Activated T-cell treated with anti-CD3 and anti-CD28 coated beads, Interleukin-2, amount 50 U/mL, for 1 hour (primary cell): ENCODE results near the gene CCDC186.

Source experiments
- DNase-seq: peaks from one replicate; pipeline ENCODE4 v3.0.0-alpha.2; 2020

Gene CCDC186

DNA sequence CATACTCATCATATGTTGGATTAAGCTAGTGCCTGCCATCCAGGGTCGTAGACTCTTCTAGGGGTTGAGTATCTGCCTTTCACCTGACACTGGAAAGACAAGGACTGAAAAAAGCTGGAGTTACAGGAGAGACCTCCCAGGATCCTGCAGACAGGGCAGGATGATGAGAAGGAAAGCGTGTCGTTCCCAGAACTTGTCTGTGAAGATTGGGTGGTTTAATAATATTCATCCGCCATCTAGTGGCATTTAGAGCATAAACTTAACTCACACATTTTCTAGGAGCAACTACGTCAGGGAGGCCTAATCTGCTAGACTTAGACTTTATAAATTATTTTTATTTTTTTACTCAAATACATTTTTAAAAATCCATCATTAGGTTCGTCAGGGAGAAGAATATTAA, 70.7 kb downstream of the CCDC186 start:
- DNase-seq = no peak

DNA sequence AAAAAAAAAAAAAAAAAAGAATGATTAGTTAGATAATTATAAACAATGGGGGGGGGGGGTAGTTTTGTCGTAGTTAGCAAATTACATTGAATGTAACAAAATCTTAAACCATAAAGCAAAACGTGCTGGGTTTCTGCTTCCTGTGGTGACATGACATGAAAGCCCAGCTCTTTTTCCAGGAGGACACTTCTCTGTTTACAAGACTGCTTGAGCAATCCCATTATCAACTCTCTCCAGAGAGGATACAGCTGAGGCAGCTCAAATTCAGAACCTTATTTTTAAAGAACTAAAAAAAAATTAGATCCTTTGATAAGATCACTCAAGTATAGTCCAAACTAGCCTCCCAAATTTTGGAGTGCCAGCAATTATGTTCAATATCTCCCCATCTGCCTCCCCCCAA, 71.7 kb downstream of the CCDC186 start:
- DNase-seq = no peak

DNA sequence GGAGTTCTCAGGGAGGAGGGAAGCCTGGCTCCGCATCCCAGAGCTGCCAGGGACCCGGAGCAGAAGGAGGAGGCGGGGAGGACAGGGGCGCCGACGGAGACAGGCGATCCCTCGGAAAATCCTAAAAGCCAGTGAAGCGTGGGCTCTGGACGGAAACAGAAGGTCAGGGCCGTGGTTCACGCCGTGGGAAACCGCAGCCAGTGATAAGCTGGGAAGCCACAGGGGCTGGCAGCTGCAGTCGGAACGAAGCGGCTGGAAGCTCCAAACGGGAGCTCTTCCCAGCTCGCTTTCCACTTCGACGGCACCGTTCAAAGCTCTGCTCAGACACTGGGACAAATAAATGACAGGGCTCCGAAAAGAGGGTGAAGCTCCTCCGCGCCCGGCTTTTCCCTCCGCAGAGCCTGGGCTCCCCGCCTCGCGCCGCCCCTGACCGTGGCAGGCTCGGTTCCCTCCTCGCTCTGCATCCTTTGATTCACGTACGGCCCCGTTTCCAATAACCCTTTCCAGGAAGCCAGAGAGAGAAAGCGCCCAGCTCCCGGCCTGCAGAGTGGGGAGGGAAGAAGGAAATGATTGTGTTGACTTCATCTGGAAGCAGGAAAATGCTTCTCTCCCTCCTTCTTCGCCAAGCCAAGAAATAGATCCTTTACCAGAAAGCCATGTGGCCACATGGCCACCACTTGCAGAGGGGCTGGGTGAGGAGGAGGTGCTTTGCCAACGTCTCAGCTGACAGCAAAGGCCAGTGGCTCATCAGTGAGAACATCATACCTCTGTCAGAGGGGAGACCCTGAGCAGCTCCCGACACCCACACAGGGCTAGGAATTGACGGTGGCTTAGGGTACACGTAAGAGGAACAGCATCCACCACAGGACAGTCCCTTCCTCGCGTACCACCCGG, 72.9 kb downstream of the CCDC186 start:
- DNase-seq = no peak

DNA sequence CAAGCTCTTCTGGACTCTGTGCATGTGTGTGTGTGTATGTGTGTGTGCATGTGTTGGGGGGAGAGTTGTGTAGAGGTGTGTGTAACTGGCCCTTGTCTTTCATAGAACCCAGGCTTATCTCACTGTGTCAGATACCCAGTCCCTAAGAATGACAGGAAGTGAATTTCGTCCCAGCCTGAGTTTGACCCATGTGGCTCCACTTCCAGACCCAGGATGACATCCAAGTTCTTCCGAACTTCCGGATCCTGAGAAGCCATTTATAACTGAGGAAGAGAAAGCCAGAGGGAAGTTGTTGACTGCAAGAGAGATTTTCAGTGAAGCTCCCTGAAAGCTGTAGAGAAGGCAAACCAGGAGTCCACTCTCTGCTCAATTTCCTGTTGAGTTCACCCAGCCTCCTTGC, 77.1 kb downstream of the CCDC186 start:
- DNase-seq = no peak

DNA sequence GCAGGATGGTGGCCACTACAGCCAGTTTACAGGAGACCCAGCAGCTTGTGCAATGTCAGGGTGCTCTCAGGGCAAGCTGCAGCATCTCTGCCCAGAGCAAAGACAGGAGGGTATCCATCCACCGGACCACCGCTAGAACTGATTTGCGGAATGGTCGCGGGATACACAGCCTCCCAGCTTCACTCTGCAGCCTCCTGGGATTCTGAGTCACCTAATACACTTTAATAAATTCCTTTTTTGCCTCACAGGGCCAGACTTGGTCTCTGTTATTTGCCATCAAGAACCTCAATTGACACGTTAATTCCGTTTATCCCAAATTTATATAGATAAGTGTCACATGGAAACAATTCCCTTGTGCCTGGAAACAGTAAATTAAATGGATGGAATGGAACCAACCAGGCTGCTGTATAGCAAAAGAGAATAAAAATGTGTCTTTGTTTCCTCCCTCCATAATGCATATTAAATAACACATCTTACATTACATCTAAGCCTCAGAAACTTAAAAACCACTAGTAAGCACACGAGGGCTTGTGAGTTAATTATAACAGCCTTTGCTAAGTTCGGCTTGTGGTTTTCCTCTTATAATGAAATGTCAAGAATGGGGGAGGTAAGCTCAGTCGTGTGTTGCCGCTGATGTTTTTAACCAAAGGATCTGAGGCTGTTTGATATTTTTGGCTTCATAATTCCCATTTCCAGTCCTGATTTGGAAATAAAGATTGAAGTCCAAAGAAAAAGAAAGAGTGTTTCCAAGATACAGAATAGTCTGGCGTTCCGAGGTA, 78.3 kb downstream of the CCDC186 start:
- DNase-seq = no peak

DNA sequence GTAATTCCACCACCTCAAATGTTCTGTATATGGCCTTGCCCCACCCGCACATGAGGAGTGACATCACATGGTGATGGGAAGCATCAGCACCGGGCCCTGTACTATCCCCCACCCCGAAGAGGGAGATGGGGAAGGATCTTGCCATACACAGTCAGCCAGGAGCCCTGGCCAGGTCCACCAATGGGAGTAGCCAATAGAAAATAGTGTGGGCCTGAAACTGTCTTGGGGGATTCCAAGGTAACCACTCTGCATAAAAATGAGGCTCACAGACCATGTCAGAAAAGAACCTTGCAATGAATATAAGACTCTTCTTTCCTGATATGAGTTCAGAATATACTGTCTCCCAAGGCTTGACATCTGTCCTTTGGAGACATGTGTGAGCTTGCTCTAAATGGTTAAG, 79.2 kb downstream of the CCDC186 start:
- no peak for DNase-seq

DNA sequence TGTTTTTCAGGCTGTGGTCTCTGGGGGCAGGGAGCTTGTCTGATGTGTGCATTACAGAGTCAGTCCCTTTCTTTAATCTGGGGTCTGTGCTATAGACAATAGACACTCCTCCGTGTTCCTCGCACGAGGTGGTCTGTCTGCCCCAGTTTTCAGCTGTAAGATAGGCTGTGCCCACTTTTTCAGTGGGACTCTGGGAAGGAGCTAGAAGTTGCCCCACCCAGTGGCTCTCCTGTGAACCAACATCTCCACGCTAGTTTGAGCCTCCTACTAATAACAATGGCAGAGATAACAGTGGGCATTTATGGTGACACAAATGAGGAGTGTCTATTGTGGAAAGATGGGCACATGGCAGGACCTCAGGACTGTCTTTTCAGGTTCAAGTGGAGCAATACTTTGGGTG, 86.3 kb downstream of the CCDC186 start:
- DNase-seq = no peak

DNA sequence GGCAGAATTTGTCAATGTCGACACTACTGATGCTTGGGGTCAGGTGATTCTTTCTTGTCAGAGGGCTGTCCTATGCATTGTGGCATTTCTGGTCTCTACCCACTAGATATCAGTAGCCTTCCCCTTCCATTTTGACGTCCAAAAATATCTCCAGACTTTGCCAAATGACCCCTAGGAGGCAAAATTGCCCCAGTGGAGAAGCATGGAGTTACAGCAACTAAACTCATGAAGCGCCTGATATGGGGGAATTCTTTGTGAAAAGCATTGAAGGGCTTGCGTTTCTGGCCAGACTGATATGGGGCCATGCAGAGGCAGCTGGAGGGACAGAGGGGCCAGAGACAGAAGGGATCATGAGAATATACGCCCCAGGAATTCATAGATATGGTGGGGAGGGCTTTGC, 86.7 kb downstream of the CCDC186 start:
- no peak for DNase-seq

DNA sequence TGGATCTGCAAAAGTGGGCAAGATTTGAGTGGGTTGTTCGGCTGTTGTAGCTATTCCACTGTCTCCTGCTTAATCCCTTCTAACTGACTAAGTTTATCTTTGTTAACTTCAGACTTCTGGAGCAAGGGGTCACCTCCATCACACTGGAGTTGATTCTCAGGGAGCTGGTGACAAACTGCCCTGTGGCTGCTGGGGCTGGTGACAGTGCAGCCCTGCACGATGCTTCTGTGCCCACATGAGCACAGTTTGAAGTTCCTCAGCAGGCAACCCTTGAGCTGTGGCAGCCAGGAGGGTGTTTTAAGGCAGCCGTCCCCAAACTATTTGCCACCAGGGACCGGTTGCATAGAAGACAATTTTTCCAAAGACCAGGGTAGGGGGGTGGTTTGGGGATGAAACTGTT, 89.8 kb downstream of the CCDC186 start:
- no peak for DNase-seq

DNA sequence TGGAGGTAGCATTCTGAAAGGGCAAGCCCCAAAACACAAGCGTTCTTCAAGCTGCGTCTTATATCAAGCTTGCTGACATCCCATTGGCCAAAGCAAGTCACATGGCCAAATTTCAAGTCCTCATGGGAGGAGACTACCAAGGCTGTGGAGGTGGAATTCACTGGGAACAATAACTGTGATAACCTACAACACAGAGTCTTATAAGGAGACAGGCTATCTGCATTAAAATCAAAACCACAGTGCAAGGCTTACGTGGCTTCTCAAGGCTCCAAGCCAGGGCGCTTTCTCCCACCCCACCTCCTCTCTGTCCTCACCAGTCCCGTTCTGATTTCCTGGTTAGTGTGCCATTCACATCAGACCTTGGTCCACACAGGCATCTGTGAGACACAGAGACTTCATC, 91.0 kb downstream of the CCDC186 start:
- DNase-seq = no peak

DNA sequence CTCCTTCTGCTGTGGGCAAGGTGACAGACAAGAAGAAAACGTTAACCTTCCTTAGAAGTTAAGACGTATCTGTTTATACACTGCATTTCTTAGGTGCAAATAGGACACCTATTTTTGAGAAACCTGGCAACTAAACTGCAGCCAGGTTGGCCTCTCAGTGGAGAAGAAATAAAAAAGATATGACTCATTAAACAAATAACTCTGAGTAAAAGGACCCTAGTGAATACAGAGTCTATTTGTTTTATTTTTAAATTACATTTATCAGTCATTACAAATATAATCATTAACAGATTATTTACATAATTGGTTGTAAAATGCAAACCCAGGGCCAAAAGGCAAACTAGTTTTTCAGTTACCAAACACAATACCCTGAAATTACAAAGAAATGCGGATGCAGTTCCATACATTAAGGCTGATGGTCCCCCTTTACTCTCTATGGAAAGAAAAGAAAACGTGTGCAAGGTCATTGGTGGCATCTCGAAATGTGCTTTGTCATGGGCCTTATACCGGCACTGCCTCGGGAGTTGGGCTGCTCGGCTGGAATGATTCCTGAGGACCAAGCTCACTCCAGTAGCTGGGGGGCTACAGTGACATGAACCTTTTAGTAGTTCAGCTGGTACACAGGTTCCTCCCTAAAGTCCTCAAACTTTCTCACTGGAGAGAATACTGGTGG, 92.0 kb downstream of the CCDC186 start:
- no peak for DNase-seq

DNA sequence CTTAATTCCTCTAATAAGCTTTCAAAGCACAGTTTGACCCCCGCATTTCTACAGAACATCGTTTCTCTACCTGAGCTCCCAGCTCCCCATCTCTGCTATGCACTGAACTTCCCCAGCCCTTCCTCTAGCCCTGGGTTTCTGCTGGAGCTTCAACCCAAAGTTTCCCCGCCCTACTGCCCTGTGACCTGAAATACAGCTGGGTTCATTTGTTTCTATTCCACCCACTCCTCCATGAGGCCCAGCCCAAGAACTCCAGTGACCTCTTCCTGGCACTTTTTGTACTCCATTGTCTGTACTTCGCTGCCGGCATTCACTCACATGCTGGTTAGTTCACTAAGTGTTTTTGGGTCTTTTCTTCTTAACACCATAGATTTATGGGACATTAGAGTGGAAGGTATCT, 94.6 kb downstream of the CCDC186 start:
- no peak for DNase-seq

DNA sequence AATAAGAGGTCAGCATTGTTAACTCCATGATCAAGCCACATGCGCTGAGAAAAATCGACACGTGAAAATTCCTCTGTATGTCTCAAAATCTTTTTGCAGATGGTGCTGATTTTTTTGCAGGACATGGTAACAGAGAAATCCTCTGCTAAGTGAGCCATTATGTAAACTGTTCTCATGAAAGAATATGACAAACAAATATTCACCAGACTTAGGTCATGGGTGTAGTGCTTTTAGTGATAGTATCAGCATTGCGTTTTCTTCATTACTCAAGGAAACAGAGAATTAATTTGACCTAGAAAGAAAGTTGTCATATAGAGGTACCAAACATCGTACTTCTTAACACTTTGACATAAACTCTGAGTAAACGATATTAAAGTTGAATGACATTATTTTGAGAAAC, 95.7 kb downstream of the CCDC186 start:
- DNase-seq = no peak

DNA sequence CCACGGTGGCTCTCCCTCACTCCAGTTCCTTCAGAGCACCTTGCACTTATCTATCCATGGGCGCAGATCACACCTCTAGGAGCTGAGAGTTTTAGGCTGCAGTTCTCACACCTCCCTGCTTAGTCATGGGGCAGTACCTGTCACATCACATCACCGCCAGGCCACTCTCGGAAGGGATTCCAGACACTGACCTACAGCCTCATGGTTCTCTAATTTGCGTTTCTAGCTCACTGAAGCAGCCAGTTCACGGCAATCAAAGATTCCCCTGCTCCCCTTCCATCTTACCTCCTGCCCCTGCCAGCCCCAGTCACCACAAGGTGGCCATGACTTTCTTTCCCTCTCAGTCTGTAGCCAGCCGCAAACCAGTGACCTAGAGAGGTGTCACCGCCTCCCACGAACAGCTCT, 96.2 kb downstream of the CCDC186 start:
- no peak for DNase-seq

DNA sequence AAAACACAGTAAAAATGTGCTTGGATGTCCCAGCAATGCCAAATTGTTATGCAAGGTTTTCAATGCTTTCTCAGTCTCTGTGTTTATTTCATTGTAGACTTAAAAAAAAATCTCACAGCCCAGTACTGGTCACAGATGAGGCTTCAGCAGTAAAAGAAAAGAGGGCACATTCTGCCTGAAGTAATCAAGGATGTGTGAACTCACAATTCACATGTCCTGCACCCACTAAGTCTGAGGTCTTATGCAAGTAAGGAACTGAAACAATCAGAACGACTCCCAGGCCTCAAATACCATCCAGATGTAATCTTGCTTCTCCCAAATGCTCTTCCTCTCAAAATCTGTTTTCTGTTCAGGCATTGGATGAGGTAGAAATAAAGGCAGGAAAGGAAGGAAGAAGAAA, 96.7 kb downstream of the CCDC186 start:
- DNase-seq = no peak

DNA sequence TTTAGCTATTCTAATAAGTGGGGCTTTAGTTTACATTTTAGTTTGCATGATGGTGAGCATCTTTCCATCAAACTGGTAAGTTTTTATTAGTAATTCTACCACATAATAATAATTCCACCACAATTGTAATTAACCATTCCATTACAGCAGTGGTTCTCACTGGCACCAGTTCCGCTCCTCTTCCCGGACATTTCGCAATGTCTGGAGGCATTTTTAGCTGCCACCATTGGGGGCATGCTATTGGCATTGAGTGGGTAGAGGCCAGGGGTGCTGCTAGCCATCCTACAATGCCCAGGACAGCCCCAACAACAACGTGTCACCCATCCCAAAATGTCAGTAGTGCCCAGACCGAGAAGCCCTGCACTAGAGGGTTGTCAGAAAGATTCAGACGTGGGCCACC, 98.9 kb downstream of the CCDC186 start:
- DNase-seq = no peak

DNA sequence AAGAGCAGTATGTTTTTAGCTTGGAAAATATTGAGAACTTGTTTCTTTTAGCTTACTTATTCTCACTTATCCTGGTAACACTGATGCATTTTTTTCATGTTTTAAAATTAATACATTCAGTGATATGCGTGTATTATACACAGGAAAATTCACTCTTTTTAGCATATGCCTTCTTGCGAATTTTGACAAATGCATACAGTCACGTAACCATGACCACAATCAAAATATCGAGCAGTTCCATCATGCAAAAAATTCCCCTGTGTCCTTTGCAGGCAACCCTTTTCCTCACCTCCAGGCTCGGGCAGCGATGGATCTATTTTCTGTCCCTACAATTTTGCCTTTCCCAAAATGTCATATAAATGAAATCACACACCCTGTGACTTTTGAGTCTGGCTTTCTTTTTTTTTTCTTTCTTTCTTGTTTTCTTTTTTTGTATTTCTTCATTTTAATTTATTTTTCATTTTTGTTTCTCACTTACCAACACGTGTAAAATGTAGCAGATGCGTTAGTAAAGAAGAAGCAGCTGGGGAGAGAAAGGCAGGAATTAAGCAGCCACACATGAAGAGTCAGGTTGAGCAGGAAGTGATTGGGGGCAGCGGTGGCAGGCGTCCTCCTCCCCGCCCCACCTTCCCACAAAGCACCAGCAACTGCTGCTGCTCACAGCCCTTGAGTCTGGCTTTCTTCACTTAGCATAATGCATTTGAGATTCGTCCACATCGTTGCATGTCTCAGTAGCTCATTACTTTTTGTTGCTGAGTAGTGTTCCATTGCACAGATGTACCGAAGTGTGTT, 100.4 kb downstream of the CCDC186 start:
- DNase-seq = no peak

DNA sequence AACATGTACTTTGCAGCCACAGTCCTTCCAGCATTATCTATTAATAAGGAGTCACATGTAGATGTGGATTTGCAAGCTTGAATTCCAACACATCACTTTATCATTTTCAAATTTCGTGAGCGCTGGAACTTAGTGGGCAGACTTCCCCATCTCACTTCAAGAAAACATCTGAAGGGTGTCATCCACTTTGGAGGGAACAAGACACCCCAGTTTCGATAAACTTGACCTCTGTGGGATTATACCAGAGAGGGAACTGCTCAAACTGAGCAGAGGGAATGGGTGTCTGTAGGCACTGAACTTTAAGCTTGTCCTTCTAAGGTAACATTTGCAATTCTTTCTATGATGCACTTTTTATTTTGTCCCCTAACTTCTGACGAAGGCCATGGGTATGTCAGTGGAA, 102.8 kb downstream of the CCDC186 start:
- no peak for DNase-seq
